Thoracic aorta (tissue), 2 donors: ENCODE measurements around the gene CEACAM5. TPM values are rescaled to one million over a fixed set of nuclear protein-coding genes. Genes with fewer than 3 reads are reported as not detected.

Experiments used
- ATAC-seq: fragments of 150-250 bp; one replicate; pipeline ENCODE4 v1.8.0; 2017; ENCODE audit warnings: low read depth; ENCODE audit not compliant: insufficient number of reproducible peaks, low FRiP score
- DNase-seq: peaks from one replicate; pipeline ENCODE4 v3.0.0-alpha.2; 2020; ENCODE audit warnings: low spot score
- H3K27ac ChIP-seq, 2 donors: fragments of 200-600 bp; sonication (generic); 1 replicate in 1 of 2; 2 replicates in 1 of 2; pipeline ENCODE4 v1.5.1; 2016; ENCODE audit warnings: mild to moderate bottlenecking in 2 of 2, moderate library complexity in 2 of 2
- H3K27me3 ChIP-seq: fragments of 200-600 bp; sonication (generic); replicated peaks from 2 replicates; pipeline ENCODE4 v1.6.0; 2016; ENCODE audit warnings: mild to moderate bottlenecking; ENCODE audit not compliant: insufficient read depth
- H3K36me3 ChIP-seq: fragments of 200-600 bp; sonication (generic); one replicate; pipeline ENCODE4 v1.5.1; 2016
- H3K4me1 ChIP-seq, 2 donors: fragments of 200-600 bp; sonication (generic); 1 replicate in 1 of 2; 2 replicates in 1 of 2; pipeline versions ENCODE4 v1.5.1 to v1.6.0; 2016; ENCODE audit warnings: low read depth in 2 of 2, mild to moderate bottlenecking in 1 of 2; ENCODE audit not compliant: control insufficient read depth in 1 of 2
- H3K4me3 ChIP-seq: fragments of 200-600 bp; sonication (generic); 2 replicates; pipeline ENCODE4 v1.5.1; 2016; ENCODE audit warnings: mild to moderate bottlenecking
- H3K9me3 ChIP-seq: fragments of 200-600 bp; sonication (generic); 2 replicates; pipeline ENCODE4 v1.5.1; 2016
- CTCF ChIP-seq: fragments of 200-600 bp; sonication (generic); IDR thresholded peaks from one replicate; pipeline ENCODE4 v1.5.1; 2019; ENCODE audit warnings: antibody characterized with exemption
- total RNA-seq, 2 donors: library from RNA; depleted of rRNA; stranded (reverse); fragments of >200 nt; gene quantifications; one replicate each; pipeline versions ENCODE4 v1.1.0 to v1.2.3, GENCODE V29; 2016

Gene CEACAM5
- total RNA-seq, 2 donors from 2014 or later = not detected

- no peak for ATAC-seq
- no peak overlapping the region for H3K4me3 ChIP-seq
- H3K27ac ChIP-seq = no peak overlapping the region
- H3K4me1 ChIP-seq = no peaks in the 10 kb centered on the region
- no peak for DNase-seq
- no peak for TF ChIP-seq CTCF
- no peaks in the 10 kb centered on the region for H3K27me3 ChIP-seq
- H3K9me3 ChIP-seq = no peaks in the 10 kb centered on the region
- no peaks in the 10 kb centered on the region for H3K36me3 ChIP-seq
Observed at GRCh38 chr19:41699968-41700323, 8.5 kb upstream of the CEACAM5 start.

GRCh38 chr19:41700381-41701195 is 7.8 kb upstream of the CEACAM5 start:
- Histone ChIP-seq H3K27ac (no peak overlapping the region), H3K27me3 (no peaks in the 10 kb centered on the region), H3K4me1 (no peaks in the 10 kb centered on the region), H3K36me3 (no peaks in the 10 kb centered on the region), H3K4me3 (no peak overlapping the region), H3K9me3 (no peaks in the 10 kb centered on the region)
- no peak for DNase-seq
- no peak for TF ChIP-seq CTCF
- ATAC-seq = no peak

GRCh38 chr19:41701401-41702075 is 6.9 kb upstream of the CEACAM5 start:
- no peak for ATAC-seq
- Histone ChIP-seq H3K4me3 (no peak overlapping the region), H3K4me1 (no peaks in the 10 kb centered on the region), H3K27ac (no peak overlapping the region), H3K9me3 (no peaks in the 10 kb centered on the region), H3K27me3 (no peaks in the 10 kb centered on the region), H3K36me3 (no peaks in the 10 kb centered on the region)
- no peak for TF ChIP-seq CTCF
- DNase-seq = no peak

GRCh38 chr19:41702171-41702651 is 6.2 kb upstream of the CEACAM5 start:
- no peaks in the 10 kb centered on the region for H3K36me3 ChIP-seq
- TF ChIP-seq CTCF = no peak
- no peak overlapping the region for H3K27ac ChIP-seq
- DNase-seq = no peak
- no peaks in the 10 kb centered on the region for H3K9me3 ChIP-seq
- ATAC-seq = no peak
- H3K4me3 ChIP-seq = no peak overlapping the region
- no peaks in the 10 kb centered on the region for H3K4me1 ChIP-seq
- H3K27me3 ChIP-seq = no peaks in the 10 kb centered on the region

GRCh38 chr19:41703602-41704293 is 4.7 kb upstream of the CEACAM5 start:
- no peak overlapping the region for H3K27ac ChIP-seq
- DNase-seq = no peak
- no peaks in the 10 kb centered on the region for H3K4me1 ChIP-seq
- H3K27me3 ChIP-seq = no peaks in the 10 kb centered on the region
- ATAC-seq = no peak
- H3K36me3 ChIP-seq = no peaks in the 10 kb centered on the region
- no peaks in the 10 kb centered on the region for H3K9me3 ChIP-seq
- no peak for TF ChIP-seq CTCF
- no peak overlapping the region for H3K4me3 ChIP-seq
